ENCODE measurements around the gene CNTN5.
"Not testable (repeated sequence)": the region's sequence is repeated elsewhere in the genome, so short reads cannot be mapped to it uniquely, and the experiment has no call there.

The CNTN5 gene

DNA sequence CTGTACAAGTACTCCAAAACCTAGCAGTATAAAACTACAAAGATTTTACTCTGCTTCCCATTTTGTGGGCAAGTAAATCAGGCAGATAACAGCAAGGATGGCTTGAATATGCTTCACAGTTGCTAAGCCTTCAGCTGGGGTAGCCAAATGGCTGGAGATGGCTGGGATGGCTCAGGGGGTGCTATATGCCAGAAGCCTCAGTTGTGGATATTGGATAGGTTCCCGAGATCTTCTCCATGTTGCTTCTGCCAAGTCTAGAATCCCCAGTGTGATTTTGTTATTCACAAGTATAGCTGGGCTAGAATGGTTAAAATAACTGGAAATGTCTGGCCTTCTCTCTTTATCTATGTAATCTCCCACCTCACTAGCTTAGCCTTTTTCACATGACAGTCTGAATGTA, 1194.0 kb downstream of the CNTN5 start:
- DNase-seq (ENCODE audit: low read depth), result no peak

- DNase-seq (ENCODE audit: low read depth), result no peak
Measured at GRCh38 chr11:100220801-100221200, 1200.1 kb downstream of the CNTN5 start.

- no peak for DNase-seq (ENCODE audit: low read depth)
Measured at GRCh38 chr11:100221791-100222190, 1201.0 kb downstream of the CNTN5 start.

GRCh38 chr11:100224541-100225034, 1203.8 kb downstream of the CNTN5 start:
- no peak for DNase-seq (ENCODE audit: low read depth)

GRCh38 chr11:100229086-100229485, 1208.3 kb downstream of the CNTN5 start:
- no peak for DNase-seq (ENCODE audit: low read depth)

- no peak for DNase-seq (ENCODE audit: low read depth)
Measured at GRCh38 chr11:100232006-100232405, 1211.3 kb downstream of the CNTN5 start.

GRCh38 chr11:100235085-100235484, 1214.3 kb downstream of the CNTN5 start:
- no peak for DNase-seq (ENCODE audit: low read depth)

DNA sequence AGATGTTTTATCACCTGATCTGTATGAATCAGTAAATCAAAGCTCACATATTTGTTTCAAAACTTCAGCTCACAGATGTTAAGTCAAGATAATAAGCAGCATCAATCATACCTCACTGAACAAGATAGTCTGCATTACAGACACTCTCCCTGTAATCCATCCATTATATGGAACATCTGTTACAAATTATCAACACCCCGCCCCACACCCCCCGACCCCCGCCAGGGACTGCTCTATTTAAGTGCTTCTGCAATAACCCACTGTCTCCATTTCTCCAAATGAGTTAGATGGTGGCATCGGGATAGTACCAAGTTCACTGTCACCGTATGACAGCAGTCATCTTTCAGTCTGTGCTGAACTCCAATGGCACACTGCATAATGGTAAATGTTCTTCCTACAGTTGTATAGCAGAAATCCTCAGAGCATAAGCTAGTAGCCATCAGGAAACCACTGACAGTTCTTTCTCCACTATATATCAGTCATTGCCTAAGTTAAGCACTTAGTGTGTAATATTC, 1219.3 kb downstream of the CNTN5 start:
- DNase-seq (ENCODE audit: low read depth), result no peak

- no peak for DNase-seq (ENCODE audit: low read depth)
Measured at GRCh38 chr11:100247704-100248103, 1227.0 kb downstream of the CNTN5 start.

GRCh38 chr11:100257238-100257803, 1236.6 kb downstream of the CNTN5 start:
- DNase-seq (ENCODE audit: low read depth), result not testable (repeated sequence)

GRCh38 chr11:100269516-100269915, 1248.8 kb downstream of the CNTN5 start:
- DNase-seq (ENCODE audit: low read depth), result no peak

- DNase-seq (ENCODE audit: low read depth), result no peak
Measured at GRCh38 chr11:100273066-100273815, 1252.5 kb downstream of the CNTN5 start.

DNA sequence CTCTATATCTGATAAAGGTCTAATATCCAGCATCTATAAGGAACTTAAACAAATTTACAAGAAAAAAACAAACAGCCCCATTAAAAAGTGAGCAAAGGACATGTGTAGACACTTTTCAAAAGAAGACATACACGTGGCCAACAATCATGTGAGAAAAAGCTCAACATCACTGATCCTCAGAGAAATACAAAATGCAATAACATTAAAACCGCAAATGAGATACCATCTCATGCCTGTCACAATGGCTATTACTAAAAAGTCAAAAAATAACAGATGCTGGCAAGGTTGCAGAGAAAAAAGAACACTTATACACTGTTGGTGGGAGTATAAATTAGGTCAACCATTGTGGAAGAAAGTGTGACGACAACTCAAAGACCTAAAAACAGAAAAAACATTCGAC, 1253.7 kb downstream of the CNTN5 start:
- DNase-seq (ENCODE audit: low read depth), result not testable (repeated sequence)

- DNase-seq (ENCODE audit: low read depth), result no peak
Measured at GRCh38 chr11:100294748-100295147, 1274.0 kb downstream of the CNTN5 start.

GRCh38 chr11:100296051-100296679, 1275.4 kb downstream of the CNTN5 start:
- DNase-seq (ENCODE audit: low read depth), result no peak

- DNase-seq (ENCODE audit: low read depth), result no peak
Measured at GRCh38 chr11:100297516-100297915, 1276.8 kb downstream of the CNTN5 start.

GRCh38 chr11:100302824-100303223, 1282.1 kb downstream of the CNTN5 start:
- no peak for DNase-seq (ENCODE audit: low read depth)

GRCh38 chr11:100303897-100304296, 1283.1 kb downstream of the CNTN5 start:
- DNase-seq (ENCODE audit: low read depth), result no peak

DNA sequence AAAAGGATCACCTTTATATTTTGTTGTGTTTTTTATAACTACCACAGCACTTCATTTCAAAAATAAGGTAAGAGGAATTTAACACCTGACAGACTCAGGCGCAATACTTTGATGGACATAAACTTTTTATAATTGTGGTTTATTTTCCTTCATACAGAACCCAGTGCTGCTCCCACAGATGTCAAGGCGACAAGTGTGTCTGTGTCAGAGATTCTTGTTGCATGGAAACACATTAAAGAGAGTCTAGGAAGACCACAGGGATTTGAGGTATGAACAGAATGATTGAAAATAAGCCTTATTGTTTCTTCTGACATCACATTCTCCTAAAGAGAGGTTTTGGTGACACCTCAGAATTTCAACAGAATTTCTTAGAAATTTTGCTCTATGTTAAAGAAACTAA, 1287.5 kb downstream of the CNTN5 start:
- no peak for DNase-seq (ENCODE audit: low read depth)

DNA sequence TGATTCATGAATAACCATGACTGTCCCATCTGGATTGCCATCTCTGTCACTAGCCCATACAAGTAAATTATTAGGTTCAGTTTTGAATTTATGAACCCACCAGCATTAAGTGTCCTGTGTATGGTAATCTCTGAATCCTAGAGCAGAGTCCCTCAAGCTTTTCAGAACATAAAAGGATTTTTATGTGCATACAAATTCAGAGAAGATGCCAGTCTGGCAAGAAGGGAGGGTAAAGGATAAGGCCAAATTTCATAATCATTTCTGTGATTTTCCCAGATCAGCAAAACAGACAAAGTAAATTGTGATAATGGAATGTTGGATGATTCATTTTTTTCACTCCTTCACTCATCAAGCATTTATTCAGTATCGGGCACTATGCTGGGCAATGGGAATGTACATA, 1295.2 kb downstream of the CNTN5 start:
- DNase-seq (ENCODE audit: low read depth), result no peak

DNA sequence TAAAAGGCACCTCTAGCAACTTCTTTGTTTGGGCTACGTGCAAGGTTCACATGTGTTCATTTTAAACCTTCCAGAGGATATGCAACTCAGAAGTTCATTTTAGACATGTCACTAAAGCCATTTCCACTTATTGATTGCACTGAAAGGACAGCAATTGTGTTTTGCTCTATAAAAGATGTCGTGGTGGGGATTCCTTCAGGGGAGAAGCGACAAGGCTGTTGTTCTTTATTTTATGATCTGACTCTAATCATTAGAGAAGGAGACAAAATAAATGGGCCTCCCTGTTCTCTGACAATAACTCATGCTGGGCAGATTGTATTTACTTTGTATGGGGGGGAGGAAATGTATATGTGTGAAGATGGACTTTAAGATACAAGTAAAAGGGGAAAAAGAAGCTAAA, 1296.2 kb downstream of the CNTN5 start:
- DNase-seq (ENCODE audit: low read depth), result no peak

DNA sequence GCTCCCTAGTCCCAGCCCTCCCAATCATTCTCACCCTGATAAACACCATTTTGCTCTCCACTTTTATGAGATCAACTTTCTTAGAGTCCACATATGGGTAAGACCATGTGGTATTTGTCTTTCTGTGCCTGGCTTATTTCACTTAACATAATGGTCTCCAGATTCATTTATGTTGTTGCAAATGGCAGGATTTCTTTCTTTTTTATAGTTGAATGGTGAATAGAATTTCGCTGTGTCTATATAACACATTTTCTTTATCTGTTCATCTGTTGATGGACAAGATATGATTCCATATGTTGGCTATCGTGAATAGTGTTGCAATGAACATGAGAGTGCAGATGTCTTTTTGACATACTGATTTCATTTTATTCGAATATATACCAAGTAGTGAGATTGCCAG, 1298.9 kb downstream of the CNTN5 start:
- no peak for DNase-seq (ENCODE audit: low read depth)

Data from stimulated activated CD8-positive, alpha-beta memory T cell treated with anti-CD3 and anti-CD28 coated beads, Interleukin-12 subunit alpha, Interleukin-12 subunit beta, amount 100 ng/mL, for 1 hour (primary cell).